ENCODE measurements around the gene HOXC5.
"Not testable (repeated sequence)": the region's sequence is repeated elsewhere in the genome, so short reads cannot be mapped to it uniquely, and the experiment has no call there.

The HOXC5 gene

GRCh38 chr12:54033980-54034784 is 1.3 kb downstream of the HOXC5 start:
- no peak for DNase-seq (ENCODE audit: low read depth)

- DNase-seq (ENCODE audit: low read depth) = no peak
Measured at GRCh38 chr12:54034785-54035310, 2.0 kb downstream of the HOXC5 start.

- DNase-seq (ENCODE audit: low read depth) = no peak
Measured at GRCh38 chr12:54035568-54036264, 2.9 kb downstream of the HOXC5 start.

GRCh38 chr12:54036620-54037359 is 3.9 kb downstream of the HOXC5 start:
- no peak for DNase-seq (ENCODE audit: low read depth)

GRCh38 chr12:54037360-54038283 is 4.8 kb downstream of the HOXC5 start:
- no peak for DNase-seq (ENCODE audit: low read depth)

- no peak for DNase-seq (ENCODE audit: low read depth)
Measured at GRCh38 chr12:54038284-54038870, 5.5 kb downstream of the HOXC5 start.

GRCh38 chr12:54038871-54039414 is 6.1 kb downstream of the HOXC5 start:
- DNase-seq (ENCODE audit: low read depth) = no peak

- DNase-seq (ENCODE audit: low read depth) = no peak
Measured at GRCh38 chr12:54039417-54040147, 6.7 kb downstream of the HOXC5 start.

- no peak for DNase-seq (ENCODE audit: low read depth)
Measured at GRCh38 chr12:54040148-54040494, 7.3 kb downstream of the HOXC5 start.

GRCh38 chr12:54040648-54041047 is 7.8 kb downstream of the HOXC5 start:
- no peak for DNase-seq (ENCODE audit: low read depth)

GRCh38 chr12:54041097-54041690 is 8.3 kb downstream of the HOXC5 start:
- no peak for DNase-seq (ENCODE audit: low read depth)

GRCh38 chr12:54042033-54042432 is 9.2 kb downstream of the HOXC5 start:
- not testable (repeated sequence) for DNase-seq (ENCODE audit: low read depth)

- DNase-seq (ENCODE audit: low read depth) = no peak
Measured at GRCh38 chr12:54042970-54043853, 10.4 kb downstream of the HOXC5 start.

- no peak for DNase-seq (ENCODE audit: low read depth)
Measured at GRCh38 chr12:54044425-54045103, 11.7 kb downstream of the HOXC5 start.

GRCh38 chr12:54045401-54045800 is 12.6 kb downstream of the HOXC5 start:
- DNase-seq (ENCODE audit: low read depth) = no peak

GRCh38 chr12:54045868-54046521 is 13.1 kb downstream of the HOXC5 start:
- DNase-seq (ENCODE audit: low read depth) = no peak

GRCh38 chr12:54046809-54047159 is 13.9 kb downstream of the HOXC5 start:
- DNase-seq (ENCODE audit: low read depth) = no peak
